Nucleus accumbens (tissue), 56 donors: ENCODE measurements around the gene ADAMTS6.

Source experiments
- DNase-seq, 56 donors: peaks; one replicate each; lab custom pipeline; 2025; lab: John Stamatoyannopoulos, UW

Gene ADAMTS6

DNA sequence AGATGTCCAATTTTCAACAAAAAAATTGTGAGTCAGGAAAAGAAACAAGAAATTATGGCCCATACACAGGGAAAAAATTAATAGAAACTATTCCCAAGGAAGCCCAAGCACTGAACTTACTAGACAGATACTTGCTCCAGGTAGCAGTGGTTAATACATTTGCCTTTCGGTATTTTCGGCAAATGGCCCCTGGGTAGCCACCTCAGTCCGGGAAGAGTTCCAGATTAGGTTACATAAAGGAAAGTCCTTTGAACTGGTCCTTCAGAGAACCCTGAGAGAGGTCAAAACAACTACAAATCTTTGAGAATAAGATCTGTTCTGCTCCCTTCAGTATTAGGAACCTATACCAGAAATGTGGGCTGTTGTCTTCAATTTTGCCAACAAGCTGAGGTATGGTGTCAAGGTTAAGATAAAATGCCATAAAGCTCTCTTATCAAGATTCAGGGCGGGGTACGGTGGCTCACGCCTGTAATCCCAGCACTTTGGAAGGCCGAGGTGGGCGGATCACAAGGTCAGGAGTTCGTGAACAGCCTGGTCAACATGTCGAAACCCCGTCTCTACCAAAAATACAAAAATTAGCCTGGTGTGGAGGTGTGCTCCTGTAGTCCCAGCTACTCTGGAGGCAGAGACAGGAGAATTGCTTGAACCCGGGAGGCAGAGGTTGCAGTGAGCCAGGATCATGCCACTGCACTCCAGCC lies 369.6 kb downstream of the ADAMTS6 start:
- no peak for DNase-seq

DNA sequence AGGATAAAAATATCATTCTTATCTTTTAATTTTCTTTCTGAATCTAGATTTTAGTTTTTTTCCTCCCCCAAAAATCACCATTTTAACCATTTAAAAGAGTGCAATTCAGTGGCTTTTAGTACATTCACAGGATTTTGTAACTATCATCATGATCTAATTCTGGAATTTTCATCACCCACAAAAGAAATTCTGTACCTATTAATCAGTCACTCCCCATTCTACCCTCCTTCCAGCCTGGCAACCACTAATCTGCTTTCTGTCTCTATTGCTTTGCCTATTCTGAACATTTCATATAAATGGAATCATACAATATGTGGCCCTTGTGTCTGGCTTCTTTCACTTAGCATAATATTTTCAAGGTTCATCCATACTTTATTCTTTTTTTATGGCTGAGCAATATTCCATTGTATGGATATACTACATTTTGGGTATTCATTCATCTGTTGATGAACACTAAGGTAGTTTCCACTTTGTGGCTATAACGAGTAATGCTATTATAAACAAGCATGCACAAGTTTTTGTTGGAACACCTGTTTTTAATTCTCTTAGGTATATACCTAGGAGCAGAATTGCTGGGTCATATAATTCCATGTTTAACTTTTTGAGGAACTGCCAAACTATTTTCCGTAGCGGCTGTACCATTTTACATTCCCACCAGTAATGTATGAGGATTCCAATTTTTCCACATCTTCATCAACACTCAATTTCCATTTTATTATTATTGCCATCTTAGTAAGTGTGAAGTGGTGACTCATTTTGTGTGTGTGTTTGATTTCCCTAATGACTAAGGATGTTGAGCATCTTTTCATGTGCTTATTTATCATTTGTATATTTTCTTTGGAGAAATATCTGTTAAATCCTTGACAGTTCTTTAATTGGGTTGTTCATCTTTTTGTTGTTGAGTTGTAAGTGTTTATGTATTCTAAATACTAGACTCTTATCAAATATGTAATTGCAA lies 372.7 kb downstream of the ADAMTS6 start:
- no peak for DNase-seq

GRCh38 chr5:65105301-65105700 lies 376.4 kb downstream of the ADAMTS6 start:
- DNase-seq = no peak

DNA sequence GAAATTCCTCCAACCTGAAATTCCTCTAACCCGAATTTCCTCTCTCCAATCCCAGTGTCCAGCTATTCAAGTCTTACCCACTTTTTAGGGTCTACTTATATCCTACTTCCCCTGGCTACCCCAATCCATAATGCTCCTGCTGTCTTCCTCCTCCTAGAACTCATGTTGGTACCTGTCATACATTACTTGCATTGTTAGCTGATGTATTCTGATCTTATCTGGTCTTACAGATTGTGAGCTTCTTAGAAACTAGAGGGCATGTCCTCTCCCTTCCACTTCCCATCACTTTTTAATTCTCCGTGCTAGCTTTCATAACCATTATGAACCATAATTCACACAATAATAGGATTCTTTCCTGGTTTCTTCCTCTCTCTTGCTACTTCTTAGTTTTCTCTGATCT lies 376.9 kb downstream of the ADAMTS6 start:
- no peak for DNase-seq

DNA sequence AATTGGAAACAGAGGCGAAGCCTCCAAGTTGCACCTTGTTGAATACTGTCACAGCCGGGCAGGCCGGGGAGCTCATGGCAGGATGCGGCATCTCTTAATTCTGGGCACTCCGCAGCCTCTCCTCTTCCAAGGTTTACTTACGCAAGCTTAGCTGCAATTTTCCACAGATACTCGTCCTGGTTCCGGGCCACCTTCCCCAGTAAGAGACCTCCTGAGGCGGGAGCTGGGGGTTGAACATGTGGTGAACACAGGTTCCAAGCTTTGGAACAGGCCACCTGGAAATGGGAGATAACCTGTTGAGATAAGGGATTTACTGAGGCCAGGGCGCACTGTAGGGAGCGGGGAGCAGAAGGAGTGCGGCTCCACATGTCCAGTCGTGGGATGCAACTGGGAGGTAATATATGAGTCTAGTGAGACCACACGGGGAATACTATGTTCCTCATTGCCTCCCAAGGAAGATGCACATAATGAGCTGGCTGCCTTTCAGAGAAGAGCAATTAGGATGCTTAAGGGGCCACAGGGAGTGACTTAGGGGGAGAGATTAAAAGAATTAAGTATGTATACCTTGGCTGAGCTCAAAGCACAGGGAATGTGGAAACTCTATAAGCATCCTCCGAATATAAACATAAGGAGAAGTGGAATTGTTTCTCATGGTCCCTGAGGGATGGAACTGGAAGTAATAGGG lies 377.8 kb downstream of the ADAMTS6 start:
- no peak for DNase-seq

GRCh38 chr5:65102976-65103711 lies 378.6 kb downstream of the ADAMTS6 start:
- DNase-seq = peak in 42 of 56 donors; percentile 2 to 73 (median 34)

- peak in 6 of 56 donors; percentile 30 to 47 (median 40) for DNase-seq
These were observed 379.2 kb downstream of the ADAMTS6 start for GRCh38 chr5:65102371-65102975.

DNA sequence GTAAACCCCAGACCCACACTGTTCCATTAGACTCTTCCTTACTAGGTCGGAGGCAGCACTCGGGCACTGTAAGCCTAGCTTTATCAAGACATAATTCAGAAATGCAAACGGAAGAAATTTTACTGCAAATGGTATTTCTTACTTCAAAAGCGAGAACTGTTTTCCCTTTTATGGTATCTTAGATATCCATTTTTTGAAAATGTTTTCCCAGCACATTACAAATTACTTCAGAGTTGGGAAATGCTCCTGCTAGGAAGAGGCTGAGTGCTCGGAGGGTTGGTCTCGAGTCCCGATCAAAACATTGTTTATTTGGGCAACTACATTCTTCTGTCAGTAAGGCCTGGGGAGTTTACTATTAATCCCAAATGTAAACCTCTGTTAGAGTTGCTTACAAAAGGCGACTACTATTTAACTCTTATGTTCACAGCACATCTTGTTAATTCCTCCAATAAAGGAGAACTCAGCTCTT lies 380.1 kb downstream of the ADAMTS6 start:
- DNase-seq = no peak

GRCh38 chr5:65100911-65101631 lies 380.6 kb downstream of the ADAMTS6 start:
- DNase-seq = peak in 25 of 56 donors; percentile 0 to 43 (median 8)
